ENCODE measurements around the gene NHLH2.

Gene NHLH2

DNA sequence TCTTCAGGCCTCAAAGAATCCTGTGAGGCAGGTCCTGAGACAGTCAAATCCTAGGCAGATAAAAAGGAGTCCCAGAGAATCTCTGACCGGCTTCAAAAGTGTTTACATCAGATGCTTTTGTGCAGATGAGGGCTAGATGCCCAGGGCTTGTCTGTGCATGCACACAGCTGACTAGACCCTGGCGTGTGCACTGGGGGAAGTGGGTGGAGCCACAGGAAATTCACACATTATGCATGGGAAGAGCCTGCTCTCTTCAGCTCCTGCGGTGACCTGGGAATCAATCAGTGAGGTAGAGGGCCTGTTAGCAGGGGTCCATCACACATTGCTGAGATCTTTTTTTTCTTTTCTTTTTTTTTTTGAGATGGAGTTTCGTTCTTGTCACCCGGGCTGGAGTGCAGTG, 36.6 kb upstream of the NHLH2 start:
- TF ChIP-seq, protein P1, sequence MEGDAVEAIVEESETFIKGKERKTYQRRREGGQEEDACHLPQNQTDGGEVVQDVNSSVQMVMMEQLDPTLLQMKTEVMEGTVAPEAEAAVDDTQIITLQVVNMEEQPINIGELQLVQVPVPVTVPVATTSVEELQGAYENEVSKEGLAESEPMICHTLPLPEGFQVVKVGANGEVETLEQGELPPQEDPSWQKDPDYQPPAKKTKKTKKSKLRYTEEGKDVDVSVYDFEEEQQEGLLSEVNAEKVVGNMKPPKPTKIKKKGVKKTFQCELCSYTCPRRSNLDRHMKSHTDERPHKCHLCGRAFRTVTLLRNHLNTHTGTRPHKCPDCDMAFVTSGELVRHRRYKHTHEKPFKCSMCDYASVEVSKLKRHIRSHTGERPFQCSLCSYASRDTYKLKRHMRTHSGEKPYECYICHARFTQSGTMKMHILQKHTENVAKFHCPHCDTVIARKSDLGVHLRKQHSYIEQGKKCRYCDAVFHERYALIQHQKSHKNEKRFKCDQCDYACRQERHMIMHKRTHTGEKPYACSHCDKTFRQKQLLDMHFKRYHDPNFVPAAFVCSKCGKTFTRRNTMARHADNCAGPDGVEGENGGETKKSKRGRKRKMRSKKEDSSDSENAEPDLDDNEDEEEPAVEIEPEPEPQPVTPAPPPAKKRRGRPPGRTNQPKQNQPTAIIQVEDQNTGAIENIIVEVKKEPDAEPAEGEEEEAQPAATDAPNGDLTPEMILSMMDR (IDR thresholded peaks at IDR 0.05; ENCODE audit: control insufficient read depth, insufficient read depth, low read depth, low read length, missing control alignments): no peak
- no peak overlapping the region for H3K4me3 ChIP-seq (ENCODE audit: control insufficient read depth, low read depth, low read length)
- DNase-seq (ENCODE audit: low read depth): no peak

DNA sequence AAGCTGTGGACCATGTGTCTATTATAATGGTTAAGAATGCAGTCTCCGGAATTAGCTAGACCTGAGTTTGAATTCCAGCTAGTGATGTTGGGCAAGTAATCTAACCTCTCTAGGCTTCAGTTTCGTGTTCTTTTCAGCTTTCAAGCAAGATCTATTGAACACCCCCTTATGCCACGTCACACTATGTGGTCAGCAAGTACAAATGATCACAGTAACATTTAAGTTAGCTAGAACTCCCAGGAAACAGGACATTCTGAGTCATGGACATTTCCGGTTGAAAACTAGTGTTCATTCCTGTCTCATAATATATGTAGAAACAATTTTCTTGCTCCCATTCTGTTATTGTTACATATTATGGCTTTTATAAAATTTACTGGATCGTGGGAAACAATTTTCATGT, 34.0 kb upstream of the NHLH2 start:
- DNase-seq (ENCODE audit: low read depth): no peak
- TF ChIP-seq, protein P1 (IDR thresholded peaks at IDR 0.05; ENCODE audit: control insufficient read depth, insufficient read depth, low read depth, low read length, missing control alignments): no peak
- H3K4me3 ChIP-seq (ENCODE audit: control insufficient read depth, low read depth, low read length): no peak overlapping the region

DNA sequence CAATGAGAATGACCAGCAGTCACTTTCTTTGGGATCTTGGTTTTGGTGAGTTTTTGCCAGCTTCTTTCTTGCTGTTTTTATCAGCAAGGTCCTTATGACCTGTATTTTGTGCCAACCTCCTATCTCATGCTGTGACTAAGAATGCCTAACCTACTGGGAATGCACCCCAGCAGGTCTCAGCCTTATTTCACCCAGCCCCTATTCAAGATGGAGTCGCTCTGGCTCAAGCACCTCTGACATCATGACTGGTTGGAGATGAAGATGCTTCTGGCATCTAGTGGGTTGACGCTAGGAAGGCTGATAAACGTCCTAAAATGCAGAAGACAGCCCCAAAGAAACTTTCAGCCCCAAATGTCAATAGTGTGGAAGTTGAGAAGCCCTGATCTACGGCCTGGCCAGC, 33.6 kb upstream of the NHLH2 start:
- H3K4me3 ChIP-seq (ENCODE audit: control insufficient read depth, low read depth, low read length): no peak overlapping the region
- no peak for DNase-seq (ENCODE audit: low read depth)
- TF ChIP-seq, protein P1 (IDR thresholded peaks at IDR 0.05; ENCODE audit: control insufficient read depth, insufficient read depth, low read depth, low read length, missing control alignments): no peak

DNA sequence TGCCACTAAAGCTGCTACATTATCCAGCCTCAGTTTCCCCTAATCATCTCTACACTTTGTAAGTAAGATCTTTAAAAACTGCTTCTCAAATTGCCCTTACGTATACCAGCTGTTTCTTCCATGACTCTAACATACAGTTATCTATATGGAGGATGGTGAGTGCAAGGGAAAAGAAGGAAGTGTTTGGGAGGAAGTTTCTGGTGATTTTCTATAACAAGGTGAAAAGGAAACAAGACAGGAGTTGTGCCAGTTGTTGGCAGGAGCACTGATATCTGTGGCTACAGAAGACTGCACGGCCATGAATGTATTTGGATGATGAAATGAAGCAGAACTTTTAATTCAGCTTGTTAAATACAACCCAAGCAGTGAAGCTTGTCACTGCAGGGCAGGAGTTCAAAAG, 32.3 kb upstream of the NHLH2 start:
- no peak overlapping the region for H3K4me3 ChIP-seq (ENCODE audit: control insufficient read depth, low read depth, low read length)
- no peak for DNase-seq (ENCODE audit: low read depth)
- TF ChIP-seq, protein P1 (IDR thresholded peaks at IDR 0.05; ENCODE audit: control insufficient read depth, insufficient read depth, low read depth, low read length, missing control alignments): no peak

DNA sequence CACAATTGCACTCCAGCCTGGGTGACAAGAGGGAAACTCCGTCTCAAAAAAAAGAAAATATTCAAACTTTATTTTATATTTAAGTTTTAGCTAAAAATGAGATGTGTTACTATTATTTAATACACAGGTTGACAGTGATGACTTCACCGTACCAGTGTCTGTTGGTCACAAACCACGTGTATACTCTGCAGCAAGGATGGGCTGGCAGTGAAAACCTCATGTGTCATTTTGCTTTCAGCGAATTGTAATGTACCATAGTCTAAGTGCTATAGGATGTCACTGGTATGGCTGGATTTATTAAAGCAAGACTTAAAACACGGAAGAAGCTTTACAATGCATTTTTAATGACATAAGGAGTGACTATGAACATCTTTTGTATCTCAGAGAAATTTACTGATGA, 28.1 kb upstream of the NHLH2 start:
- no peak for DNase-seq (ENCODE audit: low read depth)
- H3K4me3 ChIP-seq (ENCODE audit: control insufficient read depth, low read depth, low read length): no peak overlapping the region
- TF ChIP-seq, protein P1 (IDR thresholded peaks at IDR 0.05; ENCODE audit: control insufficient read depth, insufficient read depth, low read depth, low read length, missing control alignments): no peak

DNA sequence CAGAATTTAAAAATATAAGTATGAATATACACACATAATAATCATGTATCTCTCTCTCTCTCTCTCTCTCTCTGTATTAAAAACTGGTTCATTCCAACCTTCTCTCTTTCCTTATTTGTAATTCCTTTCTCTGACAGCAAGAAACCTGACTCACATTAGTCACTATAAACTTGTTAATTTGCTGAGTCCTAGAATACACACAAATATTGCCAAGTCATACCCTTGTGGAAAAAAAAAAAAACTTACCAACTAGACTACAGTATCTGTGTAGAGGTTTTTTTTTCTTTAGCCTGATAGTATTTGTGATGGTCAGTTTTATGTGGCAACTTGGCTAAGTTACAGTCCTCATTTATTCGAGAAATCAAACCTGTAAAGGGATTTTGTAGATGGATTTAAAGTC, 26.3 kb upstream of the NHLH2 start:
- no peak for DNase-seq (ENCODE audit: low read depth)
- no peak overlapping the region for H3K4me3 ChIP-seq (ENCODE audit: control insufficient read depth, low read depth, low read length)
- TF ChIP-seq, protein P1 (IDR thresholded peaks at IDR 0.05; ENCODE audit: control insufficient read depth, insufficient read depth, low read depth, low read length, missing control alignments): no peak

Data from AG09309 (cell line).